ENCODE measurements around the gene VSX2.

DNA sequence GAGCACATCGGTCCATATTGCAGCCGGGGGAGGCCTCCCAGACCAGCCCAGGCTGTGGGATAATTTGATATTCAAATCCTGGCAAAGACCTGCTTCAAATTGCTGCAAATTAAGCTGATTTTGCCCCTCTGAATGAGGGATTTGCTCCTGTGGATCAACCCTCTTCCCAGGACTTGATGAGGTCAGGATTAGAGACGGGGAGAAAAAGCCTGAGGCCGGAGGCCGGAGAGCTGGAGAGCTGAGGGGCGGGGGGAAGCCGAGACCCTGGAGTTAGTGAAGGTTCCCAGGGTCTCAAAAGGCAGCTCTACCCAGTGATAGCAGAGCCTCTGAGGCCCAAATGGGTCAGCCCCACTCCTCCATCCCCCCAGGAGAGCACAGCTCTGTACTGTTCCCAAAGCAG, 17.5 kb upstream of the VSX2 start:
- TF ChIP-seq CTCF (IDR thresholded peaks at IDR 0.05) (no peak), POLR2A (IDR thresholded peaks at IDR 0.05) (no peak)

All from body of pancreas (tissue), 4 donors.